Keratinocyte (primary cell): ENCODE measurements around the gene MALRD1. TPM values are rescaled to one million over a fixed set of nuclear protein-coding genes. Genes with fewer than 3 reads are reported as not detected.

Experiments used
- DNase-seq: peaks from one replicate; pipeline ENCODE4 v3.0.0-alpha.2; 2011; ENCODE audit warnings: low read depth, missing footprints, low spot score
- FAIRE-seq: peaks from 2 replicates; lab custom pipeline; 2011; peaks lifted over from hg19 to GRCh38; lab: Jason Lieb, UNC
- H2AFZ ChIP-seq: 2 replicates; pipeline ENCODE4 v1.6.0; 2012; ENCODE audit warnings: low read length, control low read depth, inconsistent platforms; ENCODE audit not compliant: control insufficient read depth
- H3K27ac ChIP-seq: 2 replicates; pipeline ENCODE4 v1.5.1; 2011; ENCODE audit warnings: low read length; ENCODE audit not compliant: control insufficient read depth, insufficient read depth
- H3K27me3 ChIP-seq: 3 replicates; pipeline ENCODE4 v1.6.0; 2011; ENCODE audit warnings: low read length; ENCODE audit not compliant: control insufficient read depth, insufficient read depth; ENCODE audit errors: extremely low read depth
- H3K36me3 ChIP-seq, 2 experiments: 2 replicates in 1 of 2; 3 replicates in 1 of 2; pipeline ENCODE4 v1.5.1; 2011; ENCODE audit warnings: low read length in 2 of 2, mild to moderate bottlenecking in 1 of 2; ENCODE audit not compliant: control insufficient read depth in 2 of 2, insufficient read depth in 2 of 2; ENCODE audit errors: extremely low read depth in 1 of 2
- H3K4me1 ChIP-seq: 3 replicates; pipeline ENCODE4 v1.5.1; 2011; ENCODE audit warnings: low read length; ENCODE audit not compliant: control insufficient read depth, insufficient read depth; ENCODE audit errors: extremely low read depth
- H3K4me2 ChIP-seq: 3 replicates; pipeline ENCODE4 v1.6.0; 2011; ENCODE audit warnings: low read depth, low read length; ENCODE audit not compliant: control insufficient read depth, insufficient read depth; ENCODE audit errors: extremely low read depth
- H3K4me3 ChIP-seq, 3 experiments: fragments of 200-600 bp in 1 of 3; sonication (generic) in 1 of 3; 2 replicates in 2 of 3; 3 replicates in 1 of 3; pipeline ENCODE4 v1.5.1; 2011 to 2016; ENCODE audit warnings: low read length in 3 of 3, mild to moderate bottlenecking in 3 of 3, control low read depth in 2 of 3, inconsistent platforms in 1 of 3, low read depth in 1 of 3, mixed read lengths in 1 of 3, mixed run types in 1 of 3, moderate library complexity in 1 of 3; ENCODE audit not compliant: control insufficient read depth in 2 of 3, insufficient read depth in 2 of 3; ENCODE audit errors: extremely low read depth in 1 of 3
- H3K79me2 ChIP-seq: 2 replicates; pipeline ENCODE4 v1.6.0; 2012; ENCODE audit warnings: low read length; ENCODE audit not compliant: control insufficient read depth, insufficient read depth
- H3K9ac ChIP-seq: 3 replicates; pipeline ENCODE4 v1.6.0; 2011; ENCODE audit warnings: low read length; ENCODE audit not compliant: control insufficient read depth, insufficient read depth; ENCODE audit errors: extremely low read depth
- H3K9me1 ChIP-seq: 3 replicates; pipeline ENCODE4 v1.6.0; 2011; ENCODE audit warnings: low read length; ENCODE audit not compliant: control insufficient read depth, insufficient read depth; ENCODE audit errors: extremely low read depth
- H3K9me3 ChIP-seq: 2 replicates; pipeline ENCODE4 v1.5.1; 2012; ENCODE audit warnings: low read depth, low read length; ENCODE audit not compliant: control insufficient read depth
- H4K20me1 ChIP-seq: 3 replicates; pipeline ENCODE4 v1.6.0; 2011; ENCODE audit warnings: low read length; ENCODE audit not compliant: control insufficient read depth, insufficient read depth; ENCODE audit errors: extremely low read depth
- EZH2 ChIP-seq: IDR thresholded peaks from one replicate; pipeline ENCODE4 v1.6.1; 2012; ENCODE audit warnings: inconsistent platforms, mild to moderate bottlenecking, low read length, moderate library complexity
- dilution Hi-C: fragments of 300-500 bp; cut with MboI; formaldehyde crosslinking; loops from one replicate; pipeline ENCODE4 v1.7.0; 2020; ENCODE audit warnings: low sequenced_read_pairs; ENCODE audit not compliant: extremely low pct_ligation_motif_present
- polyA plus RNA-seq, 5 experiments: library from polyadenylated mRNA; depleted of rRNA in 3 of 5; stranded (reverse) in 3 of 5; stranded (forward) in 1 of 5; unstranded in 1 of 5; fragments of >200 nt; gene quantifications; 1 replicate in 1 of 5; 2 replicates in 3 of 5; 3 replicates in 1 of 5; pipeline versions ENCODE4 v1.2.1 to v1.2.3, GENCODE V29; 2011 to 2012; ENCODE audit warnings: missing spikeins in 2 of 5, low read depth in 1 of 5, low replicate concordance in 1 of 5
- TF ChIP-seq, protein P1 (sequence below), 3 experiments: IDR thresholded peaks in 1 of 3; conservative IDR thresholded peaks in 1 of 3; optimal IDR thresholded peaks in 1 of 3; 2 replicates in 2 of 3; 3 replicates in 1 of 3; pipeline versions ENCODE3 to v1.5.1; 2011; ENCODE audit warnings: low read length in 3 of 3, mild to moderate bottlenecking in 3 of 3, moderate library complexity in 2 of 3, control low read depth in 1 of 3, inconsistent platforms in 1 of 3; ENCODE audit not compliant: insufficient read depth in 2 of 3; ENCODE audit errors: extremely low read depth in 1 of 3

Gene MALRD1
- polyA plus RNA-seq, 1 donor (not counting 4 experiments of a cell fraction or from before 2014, with no cell fraction given) = not detected

GRCh38 chr10:19730907-19731217, 682.3 kb downstream of the MALRD1 start:
- TF ChIP-seq, protein P1, sequence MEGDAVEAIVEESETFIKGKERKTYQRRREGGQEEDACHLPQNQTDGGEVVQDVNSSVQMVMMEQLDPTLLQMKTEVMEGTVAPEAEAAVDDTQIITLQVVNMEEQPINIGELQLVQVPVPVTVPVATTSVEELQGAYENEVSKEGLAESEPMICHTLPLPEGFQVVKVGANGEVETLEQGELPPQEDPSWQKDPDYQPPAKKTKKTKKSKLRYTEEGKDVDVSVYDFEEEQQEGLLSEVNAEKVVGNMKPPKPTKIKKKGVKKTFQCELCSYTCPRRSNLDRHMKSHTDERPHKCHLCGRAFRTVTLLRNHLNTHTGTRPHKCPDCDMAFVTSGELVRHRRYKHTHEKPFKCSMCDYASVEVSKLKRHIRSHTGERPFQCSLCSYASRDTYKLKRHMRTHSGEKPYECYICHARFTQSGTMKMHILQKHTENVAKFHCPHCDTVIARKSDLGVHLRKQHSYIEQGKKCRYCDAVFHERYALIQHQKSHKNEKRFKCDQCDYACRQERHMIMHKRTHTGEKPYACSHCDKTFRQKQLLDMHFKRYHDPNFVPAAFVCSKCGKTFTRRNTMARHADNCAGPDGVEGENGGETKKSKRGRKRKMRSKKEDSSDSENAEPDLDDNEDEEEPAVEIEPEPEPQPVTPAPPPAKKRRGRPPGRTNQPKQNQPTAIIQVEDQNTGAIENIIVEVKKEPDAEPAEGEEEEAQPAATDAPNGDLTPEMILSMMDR (optimal IDR thresholded peaks at IDR 0.05 in 1 of 3, IDR thresholded peaks at IDR 0.05 in 1 of 3, conservative IDR thresholded peaks at IDR 0.05 in 1 of 3; ENCODE audit: extremely low read depth in 1 of 3, insufficient read depth in 2 of 3, low read length in 3 of 3) = no peak
- TF ChIP-seq EZH2 = no peak
- Histone ChIP-seq H3K9me3 (no peaks in the 10 kb centered on the region), H2AFZ (no peak overlapping the region), H3K79me2 (no peaks in the 10 kb centered on the region), H3K4me1 (no peaks in the 10 kb centered on the region), H3K36me3 (no peaks in the 10 kb centered on the region), H4K20me1 (no peaks in the 10 kb centered on the region), H3K4me3 (no peak overlapping the region), H3K27ac (no peak overlapping the region), H3K9me1 (no peaks in the 10 kb centered on the region), H3K27me3 (no peaks in the 10 kb centered on the region), H3K4me2 (no peak overlapping the region), H3K9ac (no peak overlapping the region)
- no peak for FAIRE-seq
- no peak for DNase-seq
- dilution Hi-C loops = no loop called here

- no peaks in the 10 kb centered on the region for H3K36me3 ChIP-seq
- H3K9me3 ChIP-seq = no peaks in the 10 kb centered on the region
- DNase-seq (no peak), FAIRE-seq (no peak)
- H3K9me1 ChIP-seq = no peaks in the 10 kb centered on the region
- no peak overlapping the region for H2AFZ ChIP-seq
- H3K27ac ChIP-seq = no peak overlapping the region
- H3K27me3 ChIP-seq = no peaks in the 10 kb centered on the region
- no peak overlapping the region for H3K4me2 ChIP-seq
- H3K4me1 ChIP-seq = no peaks in the 10 kb centered on the region
- no peaks in the 10 kb centered on the region for H4K20me1 ChIP-seq
- H3K9ac ChIP-seq = no peak overlapping the region
- dilution Hi-C loops = no loop called here
- H3K79me2 ChIP-seq = no peaks in the 10 kb centered on the region
- TF ChIP-seq, protein P1 (optimal IDR thresholded peaks at IDR 0.05 in 1 of 3, IDR thresholded peaks at IDR 0.05 in 1 of 3, conservative IDR thresholded peaks at IDR 0.05 in 1 of 3; ENCODE audit: extremely low read depth in 1 of 3, insufficient read depth in 2 of 3, low read length in 3 of 3) = no peak
- TF ChIP-seq EZH2 = no peak
- H3K4me3 ChIP-seq = no peak overlapping the region
These were observed 683.0 kb downstream of the MALRD1 start for GRCh38 chr10:19731560-19731959.
